Measurements from ENCODE around the gene KPNA6.

DNA sequence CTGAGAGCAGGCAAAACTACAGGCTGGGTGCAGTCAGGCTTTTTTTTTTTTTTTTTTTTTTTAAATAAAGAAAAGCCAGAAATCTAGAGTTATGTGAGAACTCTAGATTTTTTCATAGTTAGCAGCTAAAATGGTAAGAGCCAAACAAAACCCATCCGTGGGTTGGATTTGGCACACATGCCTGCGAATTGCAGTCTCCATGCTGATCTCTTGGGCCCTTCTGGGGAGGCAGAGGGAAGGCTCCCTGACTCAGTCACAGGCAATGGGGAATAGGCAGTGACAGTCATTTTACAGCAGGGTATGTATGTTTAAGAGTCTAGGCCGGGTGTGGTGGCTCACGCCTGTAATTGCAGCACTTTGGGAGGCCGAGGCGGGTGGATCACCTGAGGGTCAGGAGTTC is 74.2 kb downstream of the KPNA6 start:
- TF ChIP-seq, protein P1, sequence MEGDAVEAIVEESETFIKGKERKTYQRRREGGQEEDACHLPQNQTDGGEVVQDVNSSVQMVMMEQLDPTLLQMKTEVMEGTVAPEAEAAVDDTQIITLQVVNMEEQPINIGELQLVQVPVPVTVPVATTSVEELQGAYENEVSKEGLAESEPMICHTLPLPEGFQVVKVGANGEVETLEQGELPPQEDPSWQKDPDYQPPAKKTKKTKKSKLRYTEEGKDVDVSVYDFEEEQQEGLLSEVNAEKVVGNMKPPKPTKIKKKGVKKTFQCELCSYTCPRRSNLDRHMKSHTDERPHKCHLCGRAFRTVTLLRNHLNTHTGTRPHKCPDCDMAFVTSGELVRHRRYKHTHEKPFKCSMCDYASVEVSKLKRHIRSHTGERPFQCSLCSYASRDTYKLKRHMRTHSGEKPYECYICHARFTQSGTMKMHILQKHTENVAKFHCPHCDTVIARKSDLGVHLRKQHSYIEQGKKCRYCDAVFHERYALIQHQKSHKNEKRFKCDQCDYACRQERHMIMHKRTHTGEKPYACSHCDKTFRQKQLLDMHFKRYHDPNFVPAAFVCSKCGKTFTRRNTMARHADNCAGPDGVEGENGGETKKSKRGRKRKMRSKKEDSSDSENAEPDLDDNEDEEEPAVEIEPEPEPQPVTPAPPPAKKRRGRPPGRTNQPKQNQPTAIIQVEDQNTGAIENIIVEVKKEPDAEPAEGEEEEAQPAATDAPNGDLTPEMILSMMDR (IDR thresholded peaks at IDR 0.05; ENCODE audit: low read depth, low read length), result no peak
- TF ChIP-seq EZH2phosphoT487 (IDR thresholded peaks at IDR 0.05; ENCODE audit: low read depth), result no peak

All from OCI-LY3 (cell line).